ENCODE measurements around the gene KANK2.
"Not testable (repeated sequence)": the region's sequence is repeated elsewhere in the genome, so short reads cannot be mapped to it uniquely, and the experiment has no call there.

Gene KANK2

DNA sequence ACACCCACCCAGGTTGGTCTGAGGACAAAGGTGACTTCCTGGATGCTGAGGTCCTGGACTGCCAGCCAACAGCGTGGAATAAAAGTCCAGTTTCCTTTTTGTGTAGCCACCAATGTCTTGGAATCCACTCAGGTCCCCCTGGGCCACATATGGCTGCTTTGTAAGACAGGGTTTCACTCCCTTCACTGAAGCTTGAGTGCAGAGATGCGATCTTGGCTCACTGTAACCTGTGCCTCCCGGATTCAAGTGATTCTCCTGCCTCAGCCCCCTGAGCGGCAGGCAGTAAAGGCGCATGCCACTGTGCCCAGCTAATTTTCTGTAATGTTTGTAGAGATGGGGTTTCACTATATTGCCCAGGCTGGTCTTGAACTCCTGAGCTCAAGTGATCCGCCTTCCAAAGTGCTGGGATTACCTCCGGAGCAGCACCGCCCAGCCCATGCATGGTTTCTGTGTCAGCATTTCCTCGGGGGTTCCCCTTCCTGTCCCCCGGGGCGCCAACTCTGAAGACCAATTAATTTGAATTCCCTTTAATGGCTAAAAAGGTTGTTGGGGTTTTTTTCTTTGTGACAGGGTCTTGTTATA lies 17.5 kb downstream of the KANK2 start:
- in situ Hi-C loops (cut with MboI; ENCODE audit: low pct_unique_long_range_greater_than_20kb, low sequenced_read_pairs), result no loop called here

DNA sequence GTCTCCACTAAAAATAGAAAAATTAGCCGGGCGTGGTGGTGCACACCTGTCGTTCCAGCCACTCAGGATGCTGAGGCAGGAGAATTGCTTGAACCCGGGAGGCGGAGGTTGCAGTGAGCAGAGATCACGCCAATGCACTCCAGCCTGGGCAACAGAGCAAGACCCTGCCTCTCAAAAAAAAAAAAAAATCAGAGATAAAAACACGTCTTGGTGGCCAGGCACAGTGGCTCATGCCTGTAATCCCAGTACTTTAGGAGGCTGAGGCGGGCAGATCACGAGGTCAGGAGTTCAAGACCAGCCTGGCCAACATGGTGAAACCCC lies 18.2 kb downstream of the KANK2 start:
- DNase-seq; in situ Hi-C loops (cut with MboI; ENCODE audit: low pct_unique_long_range_greater_than_20kb, low sequenced_read_pairs): not testable (repeated sequence)

More for the DNA sequence above, 17.5 kb downstream of the KANK2 start:
- DNase-seq, result no peak

GRCh38 chr19:11177592-11177991 lies 19.8 kb downstream of the KANK2 start:
- DNase-seq, result no peak
- in situ Hi-C loops (cut with MboI; ENCODE audit: low pct_unique_long_range_greater_than_20kb, low sequenced_read_pairs), result no loop called here

DNA sequence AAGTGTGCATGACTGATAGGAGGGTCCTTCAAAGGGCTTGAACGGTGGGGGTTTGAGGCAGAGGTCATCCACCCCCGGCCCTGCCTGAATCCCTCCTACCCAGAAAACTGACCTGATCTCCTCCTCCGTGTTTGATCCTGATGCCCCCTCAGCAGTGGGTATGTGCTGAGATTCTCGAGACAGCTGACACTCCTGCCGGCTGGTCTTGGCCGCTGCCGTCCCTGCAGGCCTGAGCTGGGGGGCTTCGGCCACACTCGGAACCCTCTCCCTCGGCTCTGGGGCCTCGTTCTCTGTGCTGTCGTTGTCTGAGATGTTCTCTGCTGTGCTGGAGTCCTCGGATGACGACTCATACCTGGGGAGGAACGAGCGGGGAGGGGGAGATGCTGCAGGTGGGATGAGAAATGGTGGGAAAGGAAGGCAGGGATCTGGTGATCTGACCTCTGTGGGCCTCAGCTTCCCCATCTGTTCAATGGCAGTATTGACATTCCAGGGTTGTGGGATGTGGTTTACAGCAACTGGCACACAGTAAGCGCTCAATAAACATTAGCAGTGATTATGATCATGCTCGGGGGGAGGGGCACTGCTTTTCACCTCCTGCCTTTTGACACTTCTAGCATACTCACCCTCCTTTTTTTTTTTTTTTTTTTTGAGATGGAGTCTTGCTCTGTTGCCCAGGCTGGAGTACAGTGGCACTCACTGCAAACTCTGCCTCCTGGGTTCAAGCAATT lies 20.7 kb downstream of the KANK2 start:
- in situ Hi-C loops (cut with MboI; ENCODE audit: low pct_unique_long_range_greater_than_20kb, low sequenced_read_pairs), result no loop called here
- DNase-seq, result no peak

DNA sequence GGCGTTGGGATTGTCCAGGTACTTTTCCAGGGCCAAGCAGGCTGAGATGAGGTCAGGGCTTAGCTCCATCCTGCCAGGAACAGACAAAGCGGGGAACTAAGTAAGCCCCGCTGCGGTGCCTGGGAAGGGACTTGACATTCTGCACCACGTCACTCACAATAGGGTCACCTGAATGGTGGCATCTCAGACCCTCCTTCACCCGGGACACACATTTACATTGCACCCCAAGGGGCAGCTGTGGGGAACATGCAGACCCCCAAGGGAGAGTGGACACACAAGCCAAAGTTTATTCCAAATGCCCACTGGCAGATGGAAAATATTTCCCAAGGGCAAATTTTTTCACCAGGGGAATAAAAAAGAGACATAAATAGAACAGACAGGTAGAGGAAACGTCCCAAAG lies 21.4 kb downstream of the KANK2 start:
- in situ Hi-C loops (cut with MboI; ENCODE audit: low pct_unique_long_range_greater_than_20kb, low sequenced_read_pairs), result no loop called here
- DNase-seq, result no peak

- in situ Hi-C loops (cut with MboI; ENCODE audit: low pct_unique_long_range_greater_than_20kb, low sequenced_read_pairs), result no loop called here
- no peak for DNase-seq
Measured at GRCh38 chr19:11174336-11174735, 23.0 kb downstream of the KANK2 start.

DNA sequence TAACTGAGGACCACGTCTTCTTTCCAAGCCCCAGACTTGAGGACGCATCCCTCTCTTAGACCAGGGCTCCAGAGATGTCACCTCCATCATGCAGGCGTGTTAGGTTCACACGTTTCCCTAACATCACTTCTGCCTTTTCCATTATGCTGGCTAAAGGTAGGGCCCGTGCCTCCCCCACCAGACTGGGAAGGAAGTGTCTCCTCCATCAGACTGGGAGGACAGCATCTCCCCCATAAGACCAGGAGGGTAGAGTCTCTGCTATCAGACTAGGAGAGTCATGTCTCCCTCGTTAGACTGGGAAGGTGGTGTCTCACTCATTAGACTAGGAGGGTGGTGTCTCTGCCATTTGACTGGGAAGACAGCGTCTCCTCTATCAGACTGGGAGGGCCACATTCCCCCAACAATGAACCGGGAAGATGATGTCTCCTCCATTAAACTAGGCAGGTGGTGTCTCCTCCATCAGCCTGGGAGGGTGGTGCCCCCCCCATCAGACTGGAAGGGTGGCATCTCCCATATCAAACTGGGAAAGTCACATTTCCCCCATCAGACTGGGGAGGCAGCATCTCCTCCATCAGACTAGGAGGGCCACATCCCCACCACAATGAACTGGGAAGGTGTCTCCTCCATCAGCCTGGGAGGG lies 23.7 kb downstream of the KANK2 start:
- in situ Hi-C loops (cut with MboI; ENCODE audit: low pct_unique_long_range_greater_than_20kb, low sequenced_read_pairs), result no loop called here
- no peak for DNase-seq

DNA sequence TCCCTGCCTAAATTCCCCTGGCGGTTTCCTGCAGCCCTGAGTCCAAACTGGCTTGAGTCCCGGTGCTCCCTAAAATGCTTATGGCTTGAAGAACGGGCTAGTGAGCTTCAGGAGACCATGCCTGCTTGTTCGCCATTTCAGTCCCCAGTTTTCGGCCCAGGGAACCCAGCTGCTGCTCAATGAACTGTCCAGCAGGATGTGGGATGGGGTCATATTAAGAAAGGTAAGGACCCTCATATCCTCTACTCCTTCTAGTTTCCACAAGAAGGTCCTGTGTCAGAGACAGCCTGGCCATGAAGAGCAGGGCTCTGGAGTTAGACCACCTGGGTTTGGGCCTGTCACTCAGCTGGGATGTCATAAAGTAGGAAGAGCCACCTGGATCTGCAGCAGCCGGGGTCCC lies 24.8 kb downstream of the KANK2 start:
- DNase-seq, result no peak
- in situ Hi-C loops (cut with MboI; ENCODE audit: low pct_unique_long_range_greater_than_20kb, low sequenced_read_pairs), result no loop called here

GRCh38 chr19:11171144-11171543 lies 26.2 kb downstream of the KANK2 start:
- DNase-seq, result no peak
- in situ Hi-C loops (cut with MboI; ENCODE audit: low pct_unique_long_range_greater_than_20kb, low sequenced_read_pairs), result no loop called here

GRCh38 chr19:11169896-11170678 lies 27.3 kb downstream of the KANK2 start:
- no peak for DNase-seq
- in situ Hi-C loops (cut with MboI; ENCODE audit: low pct_unique_long_range_greater_than_20kb, low sequenced_read_pairs), result no loop called here

DNA sequence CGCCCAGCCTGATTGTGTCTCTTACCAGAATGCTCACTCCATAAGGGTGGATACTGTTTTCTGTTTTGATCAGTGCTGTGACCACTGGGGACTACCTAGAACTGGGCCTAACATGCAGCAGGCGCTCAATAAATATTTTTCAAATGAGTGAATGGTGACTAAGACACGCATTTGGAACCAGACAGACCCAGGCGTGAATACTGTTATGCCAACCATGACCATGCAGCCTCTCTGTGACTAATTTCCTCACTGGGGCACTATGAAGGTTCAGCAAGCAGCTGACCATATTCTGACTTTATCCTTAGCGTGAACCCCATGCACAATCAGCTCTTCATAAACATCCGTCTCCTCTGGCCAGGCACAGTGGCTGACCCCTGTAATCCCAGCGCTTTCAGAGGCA lies 28.8 kb downstream of the KANK2 start:
- in situ Hi-C loops (cut with MboI; ENCODE audit: low pct_unique_long_range_greater_than_20kb, low sequenced_read_pairs), result no loop called here
- no peak for DNase-seq

DNA sequence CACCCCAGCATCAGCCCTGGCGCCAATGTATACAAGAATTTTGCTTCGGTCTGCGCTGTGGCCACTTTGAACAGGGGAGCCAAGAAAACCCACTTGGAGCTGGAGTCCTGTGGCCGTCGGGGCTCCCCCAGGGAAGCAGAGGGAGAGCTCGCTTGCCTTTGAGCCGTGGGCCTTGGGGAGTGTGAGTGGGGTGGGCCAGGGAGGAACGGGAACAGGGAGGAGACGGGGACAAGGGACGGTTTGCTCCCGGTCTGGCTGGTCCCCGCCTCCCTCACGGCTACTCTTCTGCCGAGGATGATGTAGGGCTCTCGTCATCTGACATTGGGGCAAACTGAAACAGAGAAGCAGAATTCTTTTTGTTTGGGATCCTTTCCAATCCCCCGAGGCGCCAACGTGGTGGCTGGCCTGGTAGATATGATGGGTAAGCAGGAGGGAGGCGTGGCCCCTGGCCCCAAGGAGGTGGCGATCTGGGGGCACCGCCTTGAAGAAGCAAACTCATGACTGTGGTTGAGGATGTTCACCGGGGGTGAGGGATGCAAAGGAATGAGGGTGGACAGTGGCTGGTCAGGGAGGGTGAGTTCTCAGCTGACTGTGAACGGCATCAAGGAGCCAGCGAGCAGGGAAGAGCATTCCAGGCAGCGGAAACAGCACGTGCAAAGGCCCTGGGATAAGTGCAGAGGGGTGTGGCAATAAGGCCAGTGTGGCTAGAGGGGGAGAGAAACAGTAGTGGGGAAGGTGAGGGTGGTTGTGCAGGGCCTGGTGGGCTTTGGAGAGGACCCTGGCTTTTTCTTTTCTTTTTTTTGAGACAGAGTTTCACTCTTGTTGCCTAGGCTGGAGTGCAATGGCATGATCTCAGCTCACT lies 30.8 kb downstream of the KANK2 start:
- in situ Hi-C loops (cut with MboI; ENCODE audit: low pct_unique_long_range_greater_than_20kb, low sequenced_read_pairs), result no loop called here

DNA sequence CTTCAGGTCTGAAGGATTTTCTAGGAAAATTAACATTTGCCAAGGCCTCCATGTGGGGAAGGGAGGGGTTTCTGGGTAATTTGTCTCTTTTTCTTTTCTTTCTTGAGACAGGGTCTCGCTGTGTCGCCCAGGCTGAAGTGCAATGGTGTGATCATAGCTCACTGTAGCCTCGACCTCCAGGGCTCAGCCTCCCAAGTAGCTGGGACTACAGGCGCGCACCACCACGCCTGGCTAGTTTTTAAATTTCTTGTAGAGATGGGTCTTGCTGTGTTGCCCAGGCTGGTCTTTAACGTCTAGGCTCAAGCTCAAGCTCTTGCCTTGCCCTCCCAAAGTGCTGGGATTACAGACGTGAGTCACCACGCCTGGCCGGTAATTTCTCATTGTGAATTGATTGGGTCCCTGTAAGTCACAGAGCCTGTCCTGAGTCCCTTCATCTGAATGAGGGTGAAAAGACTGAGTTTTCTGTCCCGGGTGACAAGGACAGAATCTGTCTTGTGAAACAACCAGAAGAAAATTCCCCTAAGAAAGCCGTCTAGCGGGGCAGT lies 31.8 kb downstream of the KANK2 start:
- DNase-seq, result no peak
- in situ Hi-C loops (cut with MboI; ENCODE audit: low pct_unique_long_range_greater_than_20kb, low sequenced_read_pairs), result no loop called here

More for the DNA sequence above, 30.8 kb downstream of the KANK2 start:
- no peak for DNase-seq

DNA sequence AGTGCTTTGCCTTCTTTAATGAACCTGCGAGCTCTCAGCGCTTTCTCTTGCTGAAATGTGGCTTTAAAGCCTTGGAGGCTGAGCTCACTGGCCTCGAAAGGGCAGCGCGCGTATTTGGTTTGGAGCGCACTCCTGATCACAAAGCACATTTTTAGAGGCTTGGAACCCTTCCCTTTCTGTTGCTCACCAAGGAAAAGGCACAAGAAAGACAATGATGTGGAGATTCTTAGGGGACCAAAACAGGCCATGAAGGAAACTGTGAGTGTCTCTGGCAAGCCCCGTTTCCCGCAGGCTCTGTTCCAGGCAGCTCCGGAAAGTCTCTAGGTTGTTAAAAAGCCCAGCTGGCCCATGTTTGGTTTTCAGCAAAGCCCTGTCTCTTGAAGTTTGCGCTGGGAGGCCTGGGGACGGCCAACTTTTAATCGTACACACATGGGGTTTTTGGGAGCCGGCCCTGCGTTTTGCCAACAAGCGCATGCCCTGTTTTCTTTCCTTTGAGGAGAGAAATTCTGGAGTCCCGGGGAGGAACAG lies 32.4 kb downstream of the KANK2 start:
- DNase-seq, result no peak
- in situ Hi-C loops (cut with MboI; ENCODE audit: low pct_unique_long_range_greater_than_20kb, low sequenced_read_pairs), result no loop called here

DNA sequence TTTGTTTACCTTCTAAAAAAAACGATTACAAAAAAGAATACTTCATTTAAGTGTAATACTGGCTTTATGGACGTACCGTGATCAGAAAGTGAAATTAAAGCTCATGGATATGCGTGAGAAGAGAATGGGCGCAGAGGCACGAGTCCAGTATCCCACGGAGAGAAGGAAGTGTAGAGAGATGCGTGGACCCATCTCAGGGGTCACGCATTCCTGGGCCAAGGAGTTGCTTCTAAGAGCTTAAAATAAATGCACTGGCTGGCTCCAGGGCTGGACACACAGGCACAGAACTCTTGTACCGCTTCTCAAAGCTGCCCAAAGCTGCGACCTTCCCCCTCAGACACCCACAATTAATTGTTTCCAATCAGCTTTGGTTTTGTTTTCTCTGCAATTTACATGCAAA lies 33.0 kb downstream of the KANK2 start:
- in situ Hi-C loops (cut with MboI; ENCODE audit: low pct_unique_long_range_greater_than_20kb, low sequenced_read_pairs), result no loop called here
- no peak for DNase-seq

DNA sequence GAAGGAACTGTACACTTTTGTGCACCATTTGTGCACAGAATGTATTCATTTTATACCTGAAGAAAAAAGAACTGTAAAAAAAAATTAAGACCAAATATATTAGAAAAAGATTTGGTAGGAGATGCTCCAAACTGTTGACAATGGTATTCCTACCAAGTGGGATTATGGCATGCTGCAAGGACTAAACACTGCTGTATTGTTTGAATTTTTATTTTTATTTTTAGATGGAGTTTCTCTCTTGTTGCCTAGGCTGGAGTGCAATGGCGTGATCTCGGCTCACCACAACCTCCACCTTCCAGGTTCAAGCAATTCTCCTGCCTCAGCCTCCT lies 36.9 kb downstream of the KANK2 start:
- in situ Hi-C loops (cut with MboI; ENCODE audit: low pct_unique_long_range_greater_than_20kb, low sequenced_read_pairs); DNase-seq: not testable (repeated sequence)

DNA sequence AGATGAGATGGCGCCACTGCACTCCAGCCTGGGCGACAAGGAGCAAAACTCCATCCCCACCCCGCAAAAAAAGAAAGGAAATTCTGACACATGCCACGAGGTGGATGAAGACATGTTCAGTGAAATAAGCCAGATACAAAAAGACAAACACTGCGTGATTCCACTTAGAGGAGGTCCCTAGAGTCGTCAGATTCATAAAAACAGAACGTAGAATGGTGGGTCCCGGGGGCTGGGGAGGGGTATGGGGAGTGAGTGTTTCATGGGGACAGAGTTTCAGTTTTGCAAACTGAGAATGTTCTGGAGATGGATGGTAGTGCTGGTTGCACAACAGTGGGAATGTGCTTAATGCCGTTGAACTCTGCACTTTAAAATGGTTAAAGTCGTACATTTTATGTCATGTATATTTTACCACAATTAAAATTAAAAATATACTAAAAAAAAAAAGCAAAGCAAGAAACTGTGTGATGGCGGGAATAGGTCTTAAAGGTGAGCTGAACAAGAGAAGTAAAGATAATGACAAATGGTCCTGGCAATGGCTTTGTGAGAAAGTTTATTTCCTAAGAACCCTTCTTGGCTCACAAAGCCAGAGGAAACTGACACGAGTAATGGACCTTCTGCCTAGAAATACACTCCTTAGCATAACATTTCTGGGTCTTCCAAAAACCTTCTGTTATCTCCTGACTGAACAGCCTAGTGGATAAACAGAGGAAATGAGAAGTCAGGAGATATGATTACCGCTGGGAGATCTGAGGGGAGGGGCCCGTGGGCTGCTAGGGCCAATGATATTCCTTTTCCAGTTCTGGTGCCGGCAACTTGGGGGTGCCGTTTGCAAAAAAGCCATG lies 37.5 kb downstream of the KANK2 start:
- in situ Hi-C loops (cut with MboI; ENCODE audit: low pct_unique_long_range_greater_than_20kb, low sequenced_read_pairs), result no loop called here
- DNase-seq, result no peak

All from KBM-7 (cell line).